ENCODE data around the gene CDK9.

The CDK9 gene

GRCh38 chr9:127769101-127769500, 16.7 kb upstream of the CDK9 start:
- Mint-ChIP-seq H3K27ac (peak overlapping the region; percentile 38), H3K27me3 (no peaks in the 10 kb centered on the region), H3K9me3 (no peaks in the 10 kb centered on the region), H3K4me1 (ENCODE audit: low read depth) (peaks cover 82% of the 10 kb centered on the region), H3K36me3 (ENCODE audit: low read depth) (peaks cover 53% of the 10 kb centered on the region), H3K4me3 (no peak overlapping the region)
- intact Hi-C loops (cut with micrococcal nuclease) = no loop called here

GRCh38 chr9:127769929-127770582, 15.8 kb upstream of the CDK9 start:
- Mint-ChIP-seq H3K4me1 (ENCODE audit: low read depth) (peaks cover 76% of the 10 kb centered on the region), H3K4me3 (peak overlapping the region; percentile 96), H3K27me3 (no peaks in the 10 kb centered on the region), H3K9me3 (no peaks in the 10 kb centered on the region), H3K27ac (peak overlapping the region; percentile 95), H3K36me3 (ENCODE audit: low read depth) (peaks cover 49% of the 10 kb centered on the region)
- intact Hi-C loops (cut with micrococcal nuclease) = no loop called here

- Mint-ChIP-seq H3K27me3 (no peaks in the 10 kb centered on the region), H3K9me3 (no peaks in the 10 kb centered on the region), H3K36me3 (ENCODE audit: low read depth) (peaks cover 44% of the 10 kb centered on the region), H3K4me3 (peak overlapping the region; percentile 96), H3K4me1 (ENCODE audit: low read depth) (peaks cover 71% of the 10 kb centered on the region), H3K27ac (peak overlapping the region; percentile 95)
- intact Hi-C loops (cut with micrococcal nuclease) = no loop called here
These were observed 15.3 kb upstream of the CDK9 start for GRCh38 chr9:127770583-127770904.

DNA sequence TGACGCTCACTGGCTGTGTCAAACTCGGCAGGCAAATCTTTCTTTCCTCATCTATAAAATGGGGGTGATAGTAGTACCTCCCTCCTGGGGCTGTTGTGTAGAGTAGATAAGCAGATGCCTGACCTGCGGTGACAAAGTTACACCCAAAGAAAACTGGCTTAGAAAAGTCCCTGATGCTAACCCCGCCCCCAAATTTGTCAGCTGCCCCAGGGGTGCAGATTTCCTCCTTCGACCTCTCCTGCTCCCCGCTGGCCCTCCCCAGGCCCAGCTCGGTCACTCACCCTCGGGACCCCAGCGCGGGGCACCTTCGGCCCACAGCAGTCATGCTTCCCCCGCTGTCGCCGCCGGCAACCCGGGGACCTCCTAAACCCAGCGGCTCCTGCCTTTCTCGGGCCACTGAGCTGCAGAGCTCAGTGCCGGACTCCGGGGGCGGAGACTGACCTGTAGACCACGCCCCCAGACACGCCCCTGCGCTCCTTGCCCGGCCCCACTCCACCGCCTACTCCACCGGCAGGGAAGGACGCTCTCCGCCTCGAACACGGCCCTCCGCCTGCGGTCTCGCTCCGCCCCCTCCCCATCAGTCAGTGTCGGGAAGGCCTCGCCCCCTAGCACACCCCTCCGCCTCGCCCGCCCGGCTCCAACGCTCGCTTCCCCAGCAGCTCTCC, 14.8 kb upstream of the CDK9 start:
- peak overlapping the region; percentile 96 for H3K4me3 Mint-ChIP-seq
- H3K27ac Mint-ChIP-seq = peak overlapping the region; percentile 95
- H3K9me3 Mint-ChIP-seq = no peaks in the 10 kb centered on the region
- intact Hi-C loops (cut with micrococcal nuclease) = loop anchor here (1.0 kb wide), 1 partner anchor 14 kb away; no protein-coding TSS in a partner anchor
- peaks cover 40% of the 10 kb centered on the region for H3K36me3 Mint-ChIP-seq (ENCODE audit: low read depth)
- peaks cover 69% of the 10 kb centered on the region for H3K4me1 Mint-ChIP-seq (ENCODE audit: low read depth)
- H3K27me3 Mint-ChIP-seq = no peaks in the 10 kb centered on the region

DNA sequence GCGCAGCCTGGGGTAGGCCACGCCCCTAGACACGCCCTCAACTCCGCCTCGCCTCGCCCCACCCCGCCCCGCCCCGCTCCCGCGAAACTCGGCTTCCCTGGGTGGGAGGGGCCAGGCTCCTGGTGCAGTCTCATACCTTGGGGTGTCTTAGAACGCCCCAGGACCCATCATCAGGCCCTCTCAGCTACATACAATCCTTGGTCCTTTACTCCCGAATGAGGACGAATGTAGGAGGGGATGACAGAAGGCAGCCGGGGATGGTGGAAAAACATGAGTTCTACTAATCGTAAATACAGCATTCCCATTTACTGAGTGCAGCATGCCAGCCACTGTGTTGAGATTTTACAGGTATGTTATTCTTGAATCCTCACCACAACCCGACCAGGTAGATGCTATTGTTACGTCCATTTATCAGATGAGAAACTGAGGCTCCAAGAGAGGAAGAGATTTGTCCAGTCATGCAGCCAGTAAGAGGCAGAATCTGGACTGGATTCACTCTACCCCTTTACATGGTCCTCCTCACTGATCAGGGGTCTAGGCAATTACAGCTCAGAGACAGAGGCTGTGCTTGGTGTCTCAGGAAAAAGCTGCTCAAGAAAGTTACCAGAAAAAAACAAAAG, 14.2 kb upstream of the CDK9 start:
- H3K27me3 Mint-ChIP-seq = no peaks in the 10 kb centered on the region

DNA sequence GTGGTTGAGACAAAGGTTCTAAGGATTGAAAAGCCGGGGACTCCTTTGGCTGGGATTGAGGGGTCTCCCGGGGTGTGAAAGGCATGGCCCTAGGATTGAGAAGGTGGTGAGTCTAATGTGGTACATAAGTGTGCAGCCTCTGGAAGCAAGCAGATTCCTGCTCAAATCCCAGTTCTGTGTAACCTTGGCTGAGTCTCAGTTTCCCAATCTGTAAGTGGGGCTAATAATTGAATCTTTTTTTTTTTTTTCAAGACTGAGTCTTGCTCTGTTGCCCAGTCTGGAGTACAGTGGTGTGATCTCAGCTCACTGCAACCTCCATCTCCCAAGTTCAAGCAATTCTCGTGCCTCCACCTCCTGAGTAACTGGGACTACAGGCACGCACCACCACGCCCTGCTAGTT, 13.2 kb upstream of the CDK9 start:
- H3K36me3 Mint-ChIP-seq (ENCODE audit: low read depth) = peaks cover 25% of the 10 kb centered on the region
- H3K27ac Mint-ChIP-seq = no peak overlapping the region
- H3K4me3 Mint-ChIP-seq = no peak overlapping the region
- no peaks in the 10 kb centered on the region for H3K27me3 Mint-ChIP-seq
- intact Hi-C loops (cut with micrococcal nuclease) = no loop called here
- H3K4me1 Mint-ChIP-seq (ENCODE audit: low read depth) = peaks cover 67% of the 10 kb centered on the region
- H3K9me3 Mint-ChIP-seq = no peaks in the 10 kb centered on the region

More for the DNA sequence above, 14.2 kb upstream of the CDK9 start:
- Mint-ChIP-seq H3K27ac (peak overlapping the region; percentile 95), H3K9me3 (no peaks in the 10 kb centered on the region), H3K4me3 (peak overlapping the region; percentile 96), H3K36me3 (ENCODE audit: low read depth) (peaks cover 33% of the 10 kb centered on the region), H3K4me1 (ENCODE audit: low read depth) (peaks cover 69% of the 10 kb centered on the region)
- intact Hi-C loops (cut with micrococcal nuclease) = loop anchor here (1.0 kb wide), 1 partner anchor 14 kb away; no protein-coding TSS in a partner anchor

DNA sequence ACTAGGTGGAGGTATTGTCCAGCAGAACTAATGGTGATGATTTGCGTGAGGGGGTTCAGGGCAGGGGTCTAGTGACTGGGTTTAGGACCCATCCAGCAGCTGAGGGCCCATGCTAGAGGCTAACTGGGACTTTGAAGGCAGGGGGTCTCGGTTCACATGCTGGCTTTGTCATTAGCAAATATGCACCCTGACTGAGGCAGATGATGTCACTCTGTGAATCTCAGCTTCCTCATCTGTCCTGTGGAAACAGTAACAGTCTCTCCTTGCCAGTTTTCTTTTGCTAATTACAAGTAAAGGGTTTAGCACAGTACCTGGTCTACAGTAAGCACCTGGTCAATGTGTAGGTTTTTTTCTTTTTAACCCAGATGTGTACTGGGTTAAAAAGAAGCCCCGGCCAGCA, 12.6 kb upstream of the CDK9 start:
- Mint-ChIP-seq H3K36me3 (ENCODE audit: low read depth) (peaks cover 25% of the 10 kb centered on the region), H3K4me1 (ENCODE audit: low read depth) (peaks cover 68% of the 10 kb centered on the region), H3K27me3 (no peaks in the 10 kb centered on the region), H3K27ac (peak overlapping the region; percentile 38), H3K4me3 (no peak overlapping the region), H3K9me3 (no peaks in the 10 kb centered on the region)
- intact Hi-C loops (cut with micrococcal nuclease) = no loop called here

DNA sequence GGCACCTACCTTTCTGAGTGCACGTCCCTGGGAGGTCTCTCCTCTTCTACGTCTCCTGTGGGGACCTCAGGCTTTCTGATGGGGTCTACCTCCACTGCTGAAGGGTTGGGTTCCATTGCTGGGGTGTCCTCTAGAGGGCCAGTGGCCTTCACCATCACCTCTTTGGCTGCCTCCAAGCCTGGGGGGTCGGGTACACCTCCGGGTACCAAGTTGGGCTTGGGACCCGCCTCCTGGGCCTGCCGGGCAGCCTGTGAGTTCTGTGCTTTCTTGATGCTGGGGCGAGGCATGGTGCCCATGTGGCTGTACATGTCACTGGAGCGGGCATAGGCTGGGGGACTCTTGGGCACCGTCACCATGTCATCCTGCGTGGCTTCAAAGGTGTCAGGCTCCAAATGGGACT, 11.9 kb upstream of the CDK9 start:
- Mint-ChIP-seq H3K9me3 (no peaks in the 10 kb centered on the region), H3K27me3 (no peaks in the 10 kb centered on the region), H3K27ac (peak overlapping the region; percentile 38), H3K4me1 (ENCODE audit: low read depth) (peaks cover 68% of the 10 kb centered on the region), H3K36me3 (ENCODE audit: low read depth) (peaks cover 19% of the 10 kb centered on the region), H3K4me3 (no peak overlapping the region)
- intact Hi-C loops (cut with micrococcal nuclease) = no loop called here

- peaks cover 67% of the 10 kb centered on the region for H3K4me1 Mint-ChIP-seq (ENCODE audit: low read depth)
- peak overlapping the region; percentile 71 for H3K4me3 Mint-ChIP-seq
- peaks cover 11% of the 10 kb centered on the region for H3K36me3 Mint-ChIP-seq (ENCODE audit: low read depth)
- H3K27ac Mint-ChIP-seq = peak overlapping the region; percentile 80
- intact Hi-C loops (cut with micrococcal nuclease) = no loop called here
- H3K9me3 Mint-ChIP-seq = no peaks in the 10 kb centered on the region
- no peaks in the 10 kb centered on the region for H3K27me3 Mint-ChIP-seq
These were observed 9.5 kb upstream of the CDK9 start for GRCh38 chr9:127776195-127776923.

DNA sequence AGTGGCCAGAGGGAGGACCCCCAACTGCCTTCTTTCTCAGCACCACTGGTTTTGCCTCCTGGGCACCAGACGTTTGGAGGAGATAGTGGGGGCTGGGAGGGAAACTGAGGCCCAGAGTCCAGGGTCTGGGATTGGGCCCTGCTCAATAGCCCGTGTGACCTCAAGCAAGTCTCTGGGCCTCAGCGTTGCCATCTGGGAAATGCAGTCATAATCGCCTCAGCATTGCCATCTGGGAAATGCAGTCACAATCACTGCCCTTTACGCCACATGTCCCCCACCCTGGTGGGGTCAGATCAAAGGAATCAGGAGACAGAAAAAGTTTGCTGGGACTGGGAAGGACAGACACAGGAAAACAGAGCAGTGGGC, 8.9 kb upstream of the CDK9 start:
- Mint-ChIP-seq H3K36me3 (ENCODE audit: low read depth) (peaks cover 11% of the 10 kb centered on the region), H3K9me3 (no peaks in the 10 kb centered on the region), H3K4me3 (peak overlapping the region; percentile 71), H3K27me3 (no peaks in the 10 kb centered on the region), H3K4me1 (ENCODE audit: low read depth) (peaks cover 68% of the 10 kb centered on the region), H3K27ac (peak overlapping the region; percentile 80)
- intact Hi-C loops (cut with micrococcal nuclease) = no loop called here

GRCh38 chr9:127777368-127777980, 8.4 kb upstream of the CDK9 start:
- H3K36me3 Mint-ChIP-seq (ENCODE audit: low read depth) = peaks cover 11% of the 10 kb centered on the region
- H3K4me1 Mint-ChIP-seq (ENCODE audit: low read depth) = peaks cover 69% of the 10 kb centered on the region

GRCh38 chr9:127778280-127779135, 7.3 kb upstream of the CDK9 start, which contains the start of gene SH2D3C:
Gene SH2D3C (minus strand): TSS chr9:127778666. CDS start chr9:127778627, 39 bp downstream.
- H3K27ac Mint-ChIP-seq = peak within 1 kb of the TSS; percentile 64
- H3K4me1 Mint-ChIP-seq (ENCODE audit: low read depth) = peaks cover 74% of the 10 kb centered on the region
- H3K4me3 Mint-ChIP-seq = peak within 1 kb of the TSS; percentile 71
- H3K36me3 Mint-ChIP-seq (ENCODE audit: low read depth) = peaks cover 10% of the 10 kb centered on the region
- intact Hi-C loops (cut with micrococcal nuclease) = no loop called here
- H3K9me3 Mint-ChIP-seq = no peaks in the 10 kb centered on the region
- no peaks in the 10 kb centered on the region for H3K27me3 Mint-ChIP-seq

More at GRCh38 chr9:127777368-127777980, 8.4 kb upstream of the CDK9 start:
- intact Hi-C loops (cut with micrococcal nuclease) = no loop called here
- Mint-ChIP-seq H3K27me3 (no peaks in the 10 kb centered on the region), H3K4me3 (peak overlapping the region; percentile 71), H3K9me3 (no peaks in the 10 kb centered on the region), H3K27ac (peak overlapping the region; percentile 64)
